SU-DHL-6 (cell line): ENCODE measurements around the gene UROS.

Experiments
- H2AFZ ChIP-seq: fragments of 200-600 bp; sonication (generic); 2 replicates; pipeline ENCODE4 v1.6.1; 2014; ENCODE audit warnings: low read depth, mild to moderate bottlenecking, moderate library complexity, mixed read lengths, antibody characterized with exemption, low read length; ENCODE audit not compliant: severe bottlenecking
- H3F3A ChIP-seq: fragments of 200-600 bp; shearing (Covaris generic); 2 replicates; pipeline ENCODE4 v1.6.0; 2016; ENCODE audit warnings: antibody characterized with exemption, mild to moderate bottlenecking; ENCODE audit not compliant: insufficient read depth
- H3K27ac ChIP-seq: fragments of 200-600 bp; sonication (generic); 2 replicates; pipeline ENCODE4 v1.5.1; 2016; ENCODE audit warnings: low read depth, mild to moderate bottlenecking, low read length, moderate library complexity, mixed read lengths
- H3K27me3 ChIP-seq: fragments of 200-600 bp; sonication (generic), shearing (Covaris generic); 2 replicates; pipeline ENCODE4 v1.6.0; 2014; ENCODE audit warnings: mild to moderate bottlenecking, low read length
- H3K36me3 ChIP-seq: fragments of 200-600 bp; sonication (generic); 2 replicates; pipeline ENCODE4 v1.6.1; 2014; ENCODE audit warnings: mild to moderate bottlenecking, low read length, mixed read lengths
- H3K4me2 ChIP-seq: fragments of 300-600, 200-600 bp; shearing (Covaris generic), sonication (generic); 2 replicates; pipeline ENCODE4 v1.6.0; 2014; ENCODE audit warnings: low read length, low read depth, mild to moderate bottlenecking; ENCODE audit not compliant: poor library complexity, severe bottlenecking
- H3K4me3 ChIP-seq: fragments of 200-600 bp; sonication (generic); 2 replicates; pipeline ENCODE4 v1.5.1; 2014; ENCODE audit warnings: antibody characterized with exemption, low read length, mild to moderate bottlenecking, mixed read lengths; ENCODE audit not compliant: insufficient read depth, poor library complexity, severe bottlenecking
- H3K79me2 ChIP-seq: fragments of 200-600 bp; sonication (generic); 2 replicates; pipeline ENCODE4 v1.6.1; 2014; ENCODE audit warnings: mild to moderate bottlenecking, low read length, moderate library complexity; ENCODE audit not compliant: insufficient read depth
- H3K9ac ChIP-seq: fragments of 200-600 bp; sonication (generic); 2 replicates; pipeline ENCODE4 v1.7.0; 2014; ENCODE audit warnings: mild to moderate bottlenecking, low read length
- H3K9me2 ChIP-seq: fragments of 200-600 bp; sonication (generic); replicated peaks from 2 replicates; pipeline ENCODE4 v1.6.1; 2014; ENCODE audit warnings: low read length; ENCODE audit not compliant: insufficient read depth
- H3K9me3 ChIP-seq: fragments of 200-600 bp; sonication (generic); 2 replicates; pipeline ENCODE4 v1.6.1; 2014; ENCODE audit warnings: low read length, mixed read lengths; ENCODE audit not compliant: insufficient read depth
- H4K20me1 ChIP-seq: fragments of 200-600 bp; sonication (generic); 2 replicates; pipeline ENCODE4 v1.6.1; 2014; ENCODE audit warnings: low read depth, mild to moderate bottlenecking, antibody characterized with exemption, low read length, moderate library complexity, mixed read lengths
- EZH2phosphoT487 ChIP-seq: fragments of 200-600 bp; sonication (generic), shearing (Covaris generic); conservative IDR thresholded peaks from 2 replicates; pipeline ENCODE4 v1.6.1; 2018; ENCODE audit warnings: mild to moderate bottlenecking, antibody characterized with exemption, low read length, moderate library complexity, mixed read lengths
- TF ChIP-seq, protein P1 (sequence below): fragments of 200-600 bp; sonication (generic); IDR thresholded peaks from one replicate; pipeline ENCODE4 v1.5.1; 2017; ENCODE audit warnings: antibody characterized with exemption, mild to moderate bottlenecking, low read length, moderate library complexity; ENCODE audit not compliant: insufficient read depth, poor library complexity, severe bottlenecking

Gene UROS

DNA sequence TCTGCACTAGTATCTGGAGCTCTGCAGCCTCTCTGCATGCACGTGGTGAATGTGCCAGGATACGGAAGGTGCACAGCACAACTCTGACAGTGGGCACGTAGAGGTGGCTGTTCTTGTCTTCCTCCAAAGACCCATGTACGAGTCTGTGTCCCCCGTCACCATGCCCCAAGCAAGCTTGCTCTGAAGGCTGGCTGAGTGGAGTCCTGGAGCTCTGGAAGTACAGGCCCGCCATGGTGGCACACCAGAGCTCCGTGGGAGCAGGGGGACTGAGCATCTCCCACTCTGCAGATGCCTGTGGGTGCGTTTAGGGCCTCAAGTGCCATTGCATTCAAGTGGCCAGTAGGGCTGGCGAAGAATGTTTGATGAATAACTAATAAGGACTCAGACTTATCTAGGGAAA, 17.3 kb upstream of the UROS start:
- peaks cover 8% of the 10 kb centered on the region; the same call in 1 of the 2 replicates for H3K36me3 ChIP-seq
- H3K79me2 ChIP-seq = no peaks in the 10 kb centered on the region
- no peak overlapping the region for H3K4me2 ChIP-seq
- no peak overlapping the region for H3K4me3 ChIP-seq
- H3K27me3 ChIP-seq = no peaks in the 10 kb centered on the region
- H3F3A ChIP-seq = no peaks in the 10 kb centered on the region
- no peaks in the 10 kb centered on the region for H3K9me3 ChIP-seq
- H3K27ac ChIP-seq = no peak overlapping the region
- TF ChIP-seq, protein P1, sequence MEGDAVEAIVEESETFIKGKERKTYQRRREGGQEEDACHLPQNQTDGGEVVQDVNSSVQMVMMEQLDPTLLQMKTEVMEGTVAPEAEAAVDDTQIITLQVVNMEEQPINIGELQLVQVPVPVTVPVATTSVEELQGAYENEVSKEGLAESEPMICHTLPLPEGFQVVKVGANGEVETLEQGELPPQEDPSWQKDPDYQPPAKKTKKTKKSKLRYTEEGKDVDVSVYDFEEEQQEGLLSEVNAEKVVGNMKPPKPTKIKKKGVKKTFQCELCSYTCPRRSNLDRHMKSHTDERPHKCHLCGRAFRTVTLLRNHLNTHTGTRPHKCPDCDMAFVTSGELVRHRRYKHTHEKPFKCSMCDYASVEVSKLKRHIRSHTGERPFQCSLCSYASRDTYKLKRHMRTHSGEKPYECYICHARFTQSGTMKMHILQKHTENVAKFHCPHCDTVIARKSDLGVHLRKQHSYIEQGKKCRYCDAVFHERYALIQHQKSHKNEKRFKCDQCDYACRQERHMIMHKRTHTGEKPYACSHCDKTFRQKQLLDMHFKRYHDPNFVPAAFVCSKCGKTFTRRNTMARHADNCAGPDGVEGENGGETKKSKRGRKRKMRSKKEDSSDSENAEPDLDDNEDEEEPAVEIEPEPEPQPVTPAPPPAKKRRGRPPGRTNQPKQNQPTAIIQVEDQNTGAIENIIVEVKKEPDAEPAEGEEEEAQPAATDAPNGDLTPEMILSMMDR = no peak
- no peak for TF ChIP-seq EZH2phosphoT487
- H3K9ac ChIP-seq = no peak overlapping the region
- no peak overlapping the region for H2AFZ ChIP-seq
- H3K9me2 ChIP-seq = no peaks in the 10 kb centered on the region
- H4K20me1 ChIP-seq = no peaks in the 10 kb centered on the region

DNA sequence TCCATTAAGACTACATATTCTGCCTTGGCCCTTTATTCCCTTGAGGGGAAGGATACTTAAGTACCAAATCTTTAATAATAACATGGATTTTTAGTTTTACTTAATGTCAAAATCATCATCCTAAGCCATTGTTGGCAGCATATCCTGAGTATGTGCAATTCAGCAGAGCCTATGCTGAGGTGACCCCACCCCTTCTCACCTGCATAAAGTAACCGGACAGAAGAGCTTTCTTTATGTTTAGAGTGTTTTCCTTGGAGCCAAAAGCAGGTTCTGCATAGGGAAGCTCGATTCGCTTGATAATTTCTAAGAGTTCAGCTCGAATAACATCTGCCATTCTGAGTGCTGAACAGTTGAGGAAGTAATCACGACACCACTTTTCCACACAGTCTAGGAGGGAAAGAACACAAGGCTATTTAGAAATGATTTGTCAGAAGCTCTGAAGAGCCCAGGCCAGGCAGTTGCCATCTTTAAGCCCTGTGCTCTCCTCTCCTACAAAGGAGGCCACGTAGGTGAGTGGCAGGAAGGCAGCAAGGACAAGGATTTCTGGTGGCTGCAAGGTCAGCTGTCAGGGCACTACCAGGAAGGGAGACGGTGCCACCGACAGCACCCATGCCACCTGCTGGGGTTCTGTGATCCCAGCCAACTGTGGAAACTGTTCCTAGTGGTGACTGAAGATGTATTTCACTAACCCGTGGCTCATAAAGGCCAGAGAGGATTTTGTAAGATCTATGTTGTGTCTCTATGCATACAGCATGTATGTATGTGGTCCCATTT, 15.9 kb upstream of the UROS start:
- no peak overlapping the region for H3K4me2 ChIP-seq
- no peaks in the 10 kb centered on the region for H3K9me2 ChIP-seq
- no peak for TF ChIP-seq EZH2phosphoT487
- TF ChIP-seq, protein P1 = no peak
- peaks cover 10% of the 10 kb centered on the region; the same call in 1 of the 2 replicates for H3K36me3 ChIP-seq
- H4K20me1 ChIP-seq = no peaks in the 10 kb centered on the region
- no peak overlapping the region for H3K9ac ChIP-seq
- no peak overlapping the region for H2AFZ ChIP-seq
- no peaks in the 10 kb centered on the region for H3K79me2 ChIP-seq
- H3K27ac ChIP-seq = no peak overlapping the region
- no peaks in the 10 kb centered on the region for H3F3A ChIP-seq
- no peaks in the 10 kb centered on the region for H3K9me3 ChIP-seq
- no peaks in the 10 kb centered on the region for H3K27me3 ChIP-seq
- H3K4me3 ChIP-seq = no peak overlapping the region

DNA sequence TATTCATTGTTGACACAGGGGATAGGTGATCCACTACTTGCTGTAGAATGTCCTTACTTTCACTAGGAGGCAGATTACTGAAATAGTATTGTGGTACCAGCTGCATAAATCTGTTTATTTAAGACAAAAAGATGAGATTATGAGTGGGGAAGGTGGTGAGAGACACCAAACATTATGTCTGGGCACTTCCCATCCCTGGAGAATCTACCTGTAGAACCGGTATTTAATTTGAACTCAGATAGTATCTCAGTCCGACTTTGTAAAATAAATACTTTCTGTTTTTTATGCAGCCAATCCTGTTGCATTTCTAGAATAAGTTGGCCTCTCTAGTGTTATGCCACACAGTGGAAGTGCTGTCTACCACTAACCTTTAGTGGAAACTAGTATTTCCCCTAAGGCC, 13.7 kb upstream of the UROS start:
- TF ChIP-seq, protein P1 = no peak
- TF ChIP-seq EZH2phosphoT487 = no peak
- Histone ChIP-seq H3K9me3 (no peaks in the 10 kb centered on the region), H3K79me2 (no peaks in the 10 kb centered on the region), H3K4me3 (no peak overlapping the region), H3K9me2 (no peaks in the 10 kb centered on the region), H2AFZ (no peak overlapping the region), H3K36me3 (peaks cover 30% of the 10 kb centered on the region), H3K27me3 (no peaks in the 10 kb centered on the region), H3K4me2 (no peak overlapping the region), H3K27ac (no peak overlapping the region), H4K20me1 (no peaks in the 10 kb centered on the region), H3K9ac (no peak overlapping the region), H3F3A (no peaks in the 10 kb centered on the region)
